Testis (tissue), 2 donors: ENCODE data around the gene SCIN.

Experiments used
- CTCF ChIP-seq, 3 experiments: fragments of 450-650 bp in 2 of 3; fragments of 200-600 bp in 1 of 3; sonication (generic) in 1 of 3; IDR thresholded peaks; one replicate each; pipeline ENCODE4 v1.5.1; 2016 to 2019; ENCODE audit warnings: antibody characterized with exemption in 3 of 3, mild to moderate bottlenecking in 2 of 3, moderate library complexity in 1 of 3
- POLR2A ChIP-seq: fragments of 450-650 bp; IDR thresholded peaks from one replicate; pipeline ENCODE4 v1.6.1; 2017; ENCODE audit warnings: antibody characterized with exemption, mild to moderate bottlenecking, moderate library complexity

- TF ChIP-seq CTCF (IDR thresholded peaks at IDR 0.05) (no peak), POLR2A (no peak)
Observed at GRCh38 chr7:12543586-12543985, 26.9 kb upstream of the SCIN start.
